GM12874 (cell line): ENCODE data around the gene KLHDC4.

ENCODE experiments used
- TF ChIP-seq, protein P1 (sequence below): IDR thresholded peaks from 2 replicates; pipeline ENCODE4 v1.5.1; 2011; ENCODE audit warnings: low read depth, mild to moderate bottlenecking, control low read depth, low read length, moderate library complexity; ENCODE audit not compliant: insufficient read depth

Gene KLHDC4

DNA sequence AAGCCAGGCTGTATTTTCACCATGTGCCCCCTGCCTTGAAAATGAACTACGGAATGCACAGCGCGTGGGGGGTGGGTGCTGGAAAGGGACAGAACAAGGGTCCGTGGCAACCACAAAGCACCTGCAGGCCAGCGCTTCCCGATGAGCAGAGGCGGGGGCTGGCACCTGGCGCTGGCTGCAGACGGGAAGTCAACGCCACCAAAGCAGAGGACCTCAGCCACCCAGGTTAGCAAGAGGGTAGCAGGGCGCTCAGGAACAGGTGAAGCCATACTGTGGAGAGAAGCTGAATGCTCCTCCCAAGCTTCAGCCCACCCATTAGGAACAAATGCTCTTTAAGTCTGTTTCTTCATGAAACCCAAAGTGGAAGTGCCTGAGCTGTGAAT lies 64.7 kb downstream of the KLHDC4 start:
- TF ChIP-seq, protein P1, sequence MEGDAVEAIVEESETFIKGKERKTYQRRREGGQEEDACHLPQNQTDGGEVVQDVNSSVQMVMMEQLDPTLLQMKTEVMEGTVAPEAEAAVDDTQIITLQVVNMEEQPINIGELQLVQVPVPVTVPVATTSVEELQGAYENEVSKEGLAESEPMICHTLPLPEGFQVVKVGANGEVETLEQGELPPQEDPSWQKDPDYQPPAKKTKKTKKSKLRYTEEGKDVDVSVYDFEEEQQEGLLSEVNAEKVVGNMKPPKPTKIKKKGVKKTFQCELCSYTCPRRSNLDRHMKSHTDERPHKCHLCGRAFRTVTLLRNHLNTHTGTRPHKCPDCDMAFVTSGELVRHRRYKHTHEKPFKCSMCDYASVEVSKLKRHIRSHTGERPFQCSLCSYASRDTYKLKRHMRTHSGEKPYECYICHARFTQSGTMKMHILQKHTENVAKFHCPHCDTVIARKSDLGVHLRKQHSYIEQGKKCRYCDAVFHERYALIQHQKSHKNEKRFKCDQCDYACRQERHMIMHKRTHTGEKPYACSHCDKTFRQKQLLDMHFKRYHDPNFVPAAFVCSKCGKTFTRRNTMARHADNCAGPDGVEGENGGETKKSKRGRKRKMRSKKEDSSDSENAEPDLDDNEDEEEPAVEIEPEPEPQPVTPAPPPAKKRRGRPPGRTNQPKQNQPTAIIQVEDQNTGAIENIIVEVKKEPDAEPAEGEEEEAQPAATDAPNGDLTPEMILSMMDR = no peak

DNA sequence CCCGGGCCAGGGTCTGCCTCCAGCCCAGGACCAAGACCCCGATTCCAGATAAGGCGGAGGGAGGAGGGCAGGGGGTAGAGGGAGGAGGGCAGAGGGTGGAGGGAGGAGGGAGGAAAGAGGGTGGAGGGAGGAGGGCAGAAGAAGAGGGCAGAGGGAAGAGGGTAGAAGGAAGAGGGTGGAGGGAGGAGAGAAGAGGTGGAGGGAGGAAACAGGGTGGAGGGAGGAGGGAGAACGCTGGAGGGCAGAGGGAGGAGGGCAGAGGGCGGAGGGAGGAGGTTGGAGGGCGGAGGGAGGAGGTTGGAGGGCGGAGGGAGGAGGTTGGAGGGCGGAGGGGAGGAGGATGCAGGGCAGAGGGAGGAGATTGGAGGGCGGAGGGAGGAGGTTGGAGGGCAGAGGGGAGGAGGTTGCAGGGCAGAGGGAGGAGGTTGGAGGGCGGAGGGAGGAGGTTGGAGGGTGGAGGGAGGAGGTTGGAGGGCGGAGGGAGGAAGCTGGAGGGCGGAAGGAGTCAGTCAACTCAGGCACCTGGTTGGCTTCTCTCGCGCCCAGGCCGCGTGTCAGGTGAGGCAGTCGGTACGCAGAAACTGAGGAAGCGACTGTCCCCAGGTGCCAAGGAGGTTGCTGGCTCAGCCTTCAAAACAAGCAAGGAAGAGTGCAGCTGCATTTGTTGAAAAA lies 65.2 kb downstream of the KLHDC4 start:
- TF ChIP-seq, protein P1 = no peak

DNA sequence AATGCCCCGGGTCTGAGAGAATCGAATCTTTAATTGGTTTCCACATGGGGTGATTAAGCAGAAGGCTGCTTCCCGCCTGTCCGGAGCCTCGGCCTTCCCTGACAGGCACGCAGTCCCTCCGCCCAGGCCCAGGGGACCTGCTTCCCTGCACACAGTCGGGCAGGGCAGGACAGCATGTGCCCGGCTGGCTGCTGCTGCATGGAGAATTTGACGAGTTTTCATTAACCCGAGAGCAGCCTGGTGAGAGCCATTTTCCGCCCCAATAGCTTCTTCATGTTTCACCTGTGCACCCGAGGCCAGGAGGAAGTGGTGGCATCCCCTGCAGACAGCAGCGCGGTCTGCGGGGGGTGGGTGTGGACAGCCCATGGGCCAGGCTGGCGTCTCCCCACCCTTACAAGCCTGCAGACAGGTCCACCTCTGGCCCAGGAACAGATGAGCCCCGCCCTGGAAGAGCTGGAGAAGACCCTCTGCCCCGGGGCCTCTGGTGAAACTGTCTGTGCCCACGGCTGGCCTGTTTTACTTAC lies 67.0 kb downstream of the KLHDC4 start:
- TF ChIP-seq, protein P1 = no peak

DNA sequence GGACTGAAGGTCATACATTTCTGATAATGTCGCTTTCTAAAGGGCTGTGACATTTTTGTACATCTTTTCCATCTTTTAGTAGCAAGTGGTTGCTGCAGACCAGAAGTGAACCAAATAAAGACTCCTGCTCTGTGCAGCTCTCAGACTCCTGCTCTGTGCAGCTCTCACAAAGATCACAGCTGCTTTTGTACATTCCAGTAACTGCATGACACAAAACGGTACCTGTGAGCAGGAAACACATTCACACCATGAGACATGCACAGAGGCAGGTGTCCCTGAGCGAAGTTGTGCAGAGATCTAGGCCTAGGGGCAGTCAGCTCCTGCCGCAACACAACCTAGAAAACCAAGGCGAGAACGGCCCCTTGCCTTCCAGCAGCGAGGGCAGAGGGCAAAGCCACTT lies 67.5 kb downstream of the KLHDC4 start:
- TF ChIP-seq, protein P1 = no peak

DNA sequence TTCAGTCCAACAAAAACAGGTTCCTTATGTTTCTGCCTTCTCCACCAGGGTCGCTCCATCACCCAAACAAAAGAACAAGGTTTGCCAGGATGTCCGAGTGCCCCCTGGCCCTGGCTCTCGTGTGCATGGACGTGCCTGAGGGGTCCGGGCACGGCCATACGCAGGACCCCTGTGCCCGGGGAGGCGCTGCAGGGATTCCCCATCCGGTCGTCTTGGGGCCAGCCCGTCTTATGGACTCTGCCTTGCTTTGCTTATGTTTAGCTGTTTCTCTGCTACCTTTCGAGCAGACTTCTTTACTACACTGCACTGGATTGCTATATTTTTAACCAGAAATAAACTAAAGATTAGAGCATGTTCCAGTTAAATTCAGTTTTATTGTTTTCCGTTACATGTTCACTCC lies 68.0 kb downstream of the KLHDC4 start:
- TF ChIP-seq, protein P1 = no peak

DNA sequence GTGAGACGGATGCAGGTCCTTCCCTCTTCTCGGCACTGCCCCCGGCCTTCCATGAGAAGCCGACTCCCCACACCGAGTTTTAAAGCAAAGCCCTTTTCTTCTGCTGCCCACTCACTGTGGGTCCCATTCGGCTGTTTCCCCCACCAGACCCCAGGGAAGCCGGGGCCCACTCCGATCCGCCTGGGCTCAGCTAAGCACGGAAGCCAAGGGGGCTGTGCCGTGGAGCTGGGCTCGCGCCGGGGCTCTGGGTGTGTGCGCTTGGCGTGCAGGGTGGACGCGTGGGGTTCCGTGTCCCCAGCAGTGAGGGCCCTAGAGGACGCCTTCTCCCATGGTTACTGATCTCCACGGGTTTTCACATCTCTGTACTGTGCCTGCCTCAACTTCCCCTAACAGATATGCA lies 68.5 kb downstream of the KLHDC4 start:
- TF ChIP-seq, protein P1 = no peak

DNA sequence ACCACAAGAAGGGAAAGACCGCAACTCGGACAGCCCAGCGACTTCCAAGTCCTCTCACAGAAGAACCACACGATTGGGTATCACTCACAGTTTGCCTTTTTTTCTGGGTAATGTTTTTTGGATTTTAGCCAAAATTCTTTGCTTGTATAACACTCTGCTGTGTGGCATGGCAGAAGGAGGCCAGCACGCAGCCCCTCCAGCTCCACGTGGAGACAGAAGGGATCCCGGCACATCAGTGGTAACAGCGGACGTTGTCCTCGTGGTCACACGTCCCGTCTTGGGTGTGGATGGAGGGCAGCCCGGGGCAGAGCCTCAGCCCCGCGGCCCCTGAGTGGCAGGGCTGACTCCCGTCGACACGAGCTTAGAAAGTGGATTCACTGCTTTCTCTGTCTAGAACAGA lies 69.1 kb downstream of the KLHDC4 start:
- TF ChIP-seq, protein P1 = no peak

DNA sequence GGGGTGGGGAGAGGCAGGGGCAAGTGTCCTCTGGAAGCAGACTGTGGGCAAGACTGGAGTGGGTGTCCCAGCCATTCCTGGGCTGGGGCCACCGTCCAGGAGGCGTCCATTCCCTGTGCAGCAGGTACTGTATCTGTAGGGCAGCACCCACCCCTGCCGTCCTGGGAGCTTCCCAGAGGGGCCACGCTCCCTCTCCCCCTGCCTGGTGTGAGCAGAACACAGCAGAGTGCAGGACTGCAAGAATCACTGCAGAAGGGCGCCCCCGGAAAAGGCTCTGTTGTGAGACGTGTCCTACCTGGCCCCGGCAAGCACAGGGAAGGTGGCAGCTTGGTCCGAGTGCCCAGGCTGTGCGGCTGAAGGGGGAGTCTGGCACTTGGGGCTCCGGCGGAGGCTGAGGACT lies 70.3 kb downstream of the KLHDC4 start:
- TF ChIP-seq, protein P1 = no peak
